ENCODE measurements around the gene AGAP6.
"Not testable (repeated sequence)": the region's sequence is repeated elsewhere in the genome, so short reads cannot be mapped to it uniquely, and the experiment has no call there.

AGAP6 gene

GRCh38 chr10:49988376-49988775 lies at the start of gene AGAP6:
TSS of gene AGAP6 (plus strand) at chr10:49988406. CDS start at chr10:49988716, 310 bp downstream.
- DNase-seq = not testable (repeated sequence)

DNA sequence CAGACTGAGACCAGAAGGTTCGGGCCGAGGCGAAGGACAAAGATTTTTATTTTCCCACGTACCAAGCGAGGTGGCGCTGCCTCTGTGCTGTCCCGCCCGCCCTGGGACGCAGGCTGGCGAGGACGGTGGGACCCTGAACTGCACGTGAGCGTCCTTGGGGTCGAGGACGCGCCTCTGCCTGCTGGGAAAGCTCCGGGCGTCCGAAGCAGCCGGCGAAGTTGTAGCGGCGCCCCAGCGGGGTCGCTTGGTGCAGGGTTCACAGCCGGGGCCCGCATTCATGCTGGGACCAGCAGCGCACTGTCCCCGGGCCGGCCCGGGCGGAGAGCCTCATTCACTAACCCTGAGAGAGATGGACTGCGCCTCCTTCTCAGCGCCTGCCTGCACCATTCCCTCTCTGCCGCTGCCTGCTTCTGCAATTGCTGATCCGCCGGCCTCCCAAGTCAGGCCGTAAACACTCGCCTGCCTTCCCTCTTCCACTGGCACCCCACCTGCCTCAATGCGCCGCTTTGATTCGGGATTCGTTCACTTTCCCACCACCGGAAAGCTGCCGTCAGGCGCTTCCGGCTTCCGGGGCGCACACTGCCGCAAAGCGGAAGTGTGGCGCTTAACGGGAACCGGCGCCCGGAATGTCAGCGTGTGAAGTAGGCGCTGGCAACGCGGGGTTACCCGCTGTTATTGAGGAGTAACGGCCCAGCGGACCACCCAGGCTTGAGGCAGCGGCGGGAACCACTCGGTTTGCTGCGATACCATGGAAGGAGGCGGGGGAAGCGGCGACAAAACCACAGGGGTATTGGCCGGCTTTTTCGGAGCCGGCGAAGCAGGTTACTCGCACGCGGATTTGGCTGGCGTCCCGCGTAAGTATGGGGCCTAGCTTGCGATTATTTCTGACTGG lies 46.5 kb upstream of the AGAP6 start, which contains the start of the genes PARG and TIMM23B:
Gene PARG (minus strand): TSS at position 581 of the 892 bp plus-strand sequence. CDS start 302 bp downstream, at position 279.
Gene TIMM23B (plus strand): TSS at position 607 of the 892 bp plus-strand sequence. CDS start 142 bp downstream, at position 749.
- peak; percentile 82 for DNase-seq

- not testable (repeated sequence) for DNase-seq
Measured at GRCh38 chr10:49942339-49942705, 45.9 kb upstream of the AGAP6 start.

GRCh38 chr10:49943607-49944006 lies 44.6 kb upstream of the AGAP6 start:
- DNase-seq = not testable (repeated sequence)

DNA sequence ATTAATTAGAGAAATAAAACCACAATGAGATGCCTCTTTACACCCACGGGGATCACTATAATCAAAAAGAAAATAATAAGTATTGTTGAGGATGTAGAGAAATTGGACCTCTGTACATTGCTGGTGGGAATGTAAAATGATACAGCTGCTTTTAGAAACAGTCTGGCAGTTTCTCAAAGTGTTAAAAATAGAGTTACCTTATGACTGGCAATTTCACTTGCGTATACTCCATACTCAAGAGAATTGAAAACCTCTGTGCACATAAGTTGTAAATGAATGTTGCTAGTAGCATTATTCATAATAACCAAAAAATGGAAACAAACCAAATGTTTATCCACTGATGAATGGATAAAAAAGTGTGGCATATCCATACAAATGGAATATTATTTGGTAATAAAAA lies 40.1 kb upstream of the AGAP6 start:
- not testable (repeated sequence) for DNase-seq

DNA sequence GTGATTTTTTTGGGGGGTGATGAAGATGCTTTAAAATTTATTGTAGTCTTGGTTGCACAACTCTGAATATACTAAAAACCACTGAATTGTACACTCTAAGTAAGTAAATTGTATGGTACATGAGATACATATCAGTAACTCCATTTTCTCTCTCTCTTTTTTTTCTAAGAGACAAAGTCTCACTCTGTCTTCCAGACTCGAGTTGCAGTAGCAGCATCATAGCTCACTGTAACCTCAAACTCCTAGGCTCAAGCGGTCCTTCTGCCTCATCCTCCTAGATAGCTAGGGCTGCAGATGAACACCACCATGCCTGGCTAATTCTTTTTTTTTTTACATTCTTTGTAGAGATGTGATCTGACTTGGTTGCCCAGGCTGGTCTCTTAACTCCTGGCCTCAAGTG lies 39.5 kb upstream of the AGAP6 start:
- DNase-seq = not testable (repeated sequence)

- not testable (repeated sequence) for DNase-seq
Measured at GRCh38 chr10:49952006-49952405, 36.2 kb upstream of the AGAP6 start.

DNA sequence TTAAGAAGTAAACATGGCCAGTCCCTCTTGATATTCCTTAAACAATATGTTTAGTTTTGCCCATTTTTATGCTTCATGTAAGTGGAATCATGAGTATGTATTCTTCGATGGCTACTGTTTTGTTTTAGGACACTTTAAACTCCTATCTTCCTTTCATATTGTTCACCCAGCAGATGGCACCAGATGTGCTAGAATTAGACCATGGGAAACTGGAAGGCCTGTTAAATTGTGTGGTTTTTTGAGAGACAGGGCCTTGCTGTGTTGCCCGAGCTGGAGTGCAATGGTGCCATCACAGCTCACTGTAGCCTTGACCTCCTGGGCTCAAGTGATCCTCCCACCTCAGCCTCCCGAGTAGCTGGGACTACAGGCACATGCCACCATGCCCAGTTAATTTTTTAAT lies 35.1 kb upstream of the AGAP6 start:
- not testable (repeated sequence) for DNase-seq

- DNase-seq = not testable (repeated sequence)
Measured at GRCh38 chr10:49970331-49970857, 17.8 kb upstream of the AGAP6 start.

GRCh38 chr10:49971466-49971865 lies 16.7 kb upstream of the AGAP6 start:
- not testable (repeated sequence) for DNase-seq

DNA sequence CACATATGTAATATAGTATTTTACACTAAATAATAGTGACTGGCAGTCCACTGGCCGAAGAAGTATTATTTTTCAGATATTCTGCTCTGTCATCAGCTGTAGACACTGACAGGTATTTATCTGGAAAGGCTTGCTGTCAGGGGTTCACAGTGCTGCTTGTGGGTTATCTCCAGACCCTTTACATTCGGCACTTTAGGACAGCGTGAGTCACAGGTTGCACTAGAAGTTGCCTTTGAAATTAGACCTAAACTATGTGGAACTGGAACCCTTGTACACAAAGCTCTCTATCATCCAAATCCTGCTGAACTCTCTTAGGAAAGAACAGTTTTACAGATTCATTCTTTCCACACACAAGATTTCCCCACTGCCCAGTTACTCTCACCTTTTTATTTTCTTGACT lies 16.1 kb upstream of the AGAP6 start:
- not testable (repeated sequence) for DNase-seq

GRCh38 chr10:49977756-49978155 lies 10.4 kb upstream of the AGAP6 start:
- peak; percentile 23 for DNase-seq

- not testable (repeated sequence) for DNase-seq
Measured at GRCh38 chr10:49987207-49987606, 999 bp upstream of the AGAP6 start.

DNA sequence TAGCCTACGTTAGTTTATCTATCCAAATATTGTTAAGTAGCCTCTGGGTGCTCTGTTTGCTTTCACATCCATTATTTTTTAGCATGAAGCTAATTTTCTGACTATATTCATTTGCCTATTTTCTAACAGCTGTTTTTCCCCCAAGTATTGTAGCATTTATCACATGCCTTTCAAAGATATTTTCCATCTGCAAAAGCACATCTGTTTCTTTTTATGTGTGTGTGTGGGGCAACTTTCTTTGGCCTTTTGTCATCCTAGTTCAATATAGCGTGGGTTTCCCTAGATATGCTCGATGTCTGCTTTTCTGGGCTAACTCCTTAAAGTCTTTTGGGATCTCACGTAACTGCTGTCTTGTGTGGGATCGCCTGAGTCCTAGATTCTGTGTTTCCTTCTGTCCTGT lies 7.1 kb downstream of the AGAP6 start:
- DNase-seq = not testable (repeated sequence)

DNA sequence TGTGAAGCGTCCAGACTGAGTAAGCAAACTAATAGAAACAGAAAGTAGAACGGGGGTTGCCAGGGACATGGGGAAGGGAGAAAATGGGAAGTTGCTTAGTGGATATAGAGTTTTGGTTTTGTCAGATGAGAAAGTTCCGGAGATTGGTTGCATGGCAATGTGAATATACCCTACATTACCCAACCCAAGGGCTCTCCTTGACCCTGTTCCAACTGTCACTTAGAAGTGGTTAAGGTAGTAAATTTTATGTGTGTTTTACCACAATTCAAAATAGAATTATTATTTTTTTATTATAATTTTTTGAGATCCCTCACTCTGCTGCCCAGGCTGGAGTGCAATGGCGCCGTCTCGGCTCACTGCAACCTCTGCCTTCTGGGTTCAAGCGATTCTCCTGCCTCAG lies 25.8 kb downstream of the AGAP6 start:
- not testable (repeated sequence) for DNase-seq

GRCh38 chr10:50015596-50016220 lies 27.5 kb downstream of the AGAP6 start:
- DNase-seq = not testable (repeated sequence)

- DNase-seq = not testable (repeated sequence)
Measured at GRCh38 chr10:50016926-50017325, 28.7 kb downstream of the AGAP6 start.

DNA sequence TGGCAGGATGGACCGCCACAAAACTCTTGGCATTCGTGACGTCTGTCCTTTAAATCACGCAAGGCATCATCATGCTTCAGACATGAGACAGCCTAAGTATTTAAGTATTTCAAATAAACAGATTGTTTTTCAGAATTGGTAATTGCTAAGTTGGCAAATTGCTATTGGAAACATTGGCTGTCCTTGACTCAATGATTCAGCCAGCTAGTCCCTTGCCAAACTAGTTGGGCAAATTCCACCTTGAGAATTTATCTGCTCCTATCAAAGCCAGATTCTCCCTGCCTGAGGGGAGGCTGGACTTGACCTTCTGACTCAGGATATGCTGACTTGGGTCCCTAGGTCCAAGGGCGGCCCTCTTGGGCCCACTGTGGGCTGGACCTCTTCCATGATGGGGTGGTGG lies 29.4 kb downstream of the AGAP6 start:
- not testable (repeated sequence) for DNase-seq

DNA sequence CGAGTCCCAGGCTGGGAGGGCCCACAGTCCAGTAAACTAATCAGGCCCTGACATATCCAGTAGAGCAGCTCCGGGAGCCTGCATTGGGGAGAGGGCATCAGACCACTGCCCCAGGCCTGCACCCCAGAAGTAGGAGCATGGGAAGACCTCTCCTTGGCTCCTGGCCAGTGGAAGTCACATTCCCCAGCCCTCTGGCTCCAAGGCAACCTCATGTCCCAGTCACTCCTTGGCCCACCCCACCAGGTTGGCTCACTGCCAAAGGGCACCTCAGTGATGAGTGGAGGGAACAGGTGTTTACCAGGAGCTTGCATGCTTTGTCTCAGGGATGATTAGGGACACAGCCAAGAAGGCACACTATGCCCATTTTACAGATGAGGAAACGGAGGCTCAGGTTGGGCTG lies 31.1 kb downstream of the AGAP6 start:
- not testable (repeated sequence) for DNase-seq

GRCh38 chr10:50020451-50021024 lies 32.3 kb downstream of the AGAP6 start:
- DNase-seq = not testable (repeated sequence)

- no peak for DNase-seq
Measured at GRCh38 chr10:50021646-50022045, 33.4 kb downstream of the AGAP6 start.

DNA sequence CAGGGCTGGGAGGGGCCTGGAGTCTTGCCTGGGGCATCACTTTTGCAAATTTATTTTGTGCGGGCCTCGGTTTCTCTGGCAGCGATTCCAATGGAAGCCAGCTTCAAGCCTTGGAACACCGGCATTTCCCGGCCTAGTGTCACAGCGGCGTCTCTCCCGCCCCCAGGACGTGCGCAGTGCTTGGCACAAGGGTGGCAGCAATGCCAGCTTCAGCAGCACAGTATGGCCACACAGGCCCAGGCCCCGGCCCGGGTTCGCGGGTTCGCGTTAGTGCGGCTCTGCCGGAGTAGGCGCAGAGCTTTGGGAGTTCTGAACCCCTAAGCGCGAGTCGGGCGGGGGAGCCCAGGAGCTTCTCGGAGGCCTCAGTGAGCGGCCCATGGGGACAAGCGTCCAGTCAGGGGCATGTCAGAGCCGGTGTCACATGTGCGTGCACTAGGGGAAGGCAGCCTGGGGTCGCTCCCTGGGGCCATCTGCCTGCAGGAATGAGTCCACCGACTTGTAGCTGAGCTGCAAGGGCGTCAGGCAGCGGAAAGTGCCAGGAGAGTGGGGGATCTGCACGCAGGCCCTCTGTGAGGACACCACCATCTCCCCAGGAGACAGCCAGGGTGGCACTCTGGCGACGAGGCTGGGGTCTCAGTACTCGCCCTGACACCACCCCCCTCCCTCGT lies 36.6 kb downstream of the AGAP6 start:
- DNase-seq = not testable (repeated sequence)

GRCh38 chr10:50025627-50026026 lies 37.4 kb downstream of the AGAP6 start:
- no peak for DNase-seq
